K562 (cell line): ENCODE measurements around the gene MMS19. TPM values are rescaled to one million over a fixed set of nuclear protein-coding genes. Genes with fewer than 3 reads are reported as not detected.

Source experiments
- ADNP ChIP-seq: fragments of 200-800 bp; sonication (Bioruptor generic); IDR thresholded peaks from 2 replicates; pipeline ENCODE4 v1.6.1; 2016; ENCODE audit warnings: missing genetic modification characterization, missing compliant biosample characterization
- CTBP1 ChIP-seq: fragments of 450-650 bp; IDR thresholded peaks from 2 replicates; pipeline ENCODE4 v1.6.1; 2016; ENCODE audit warnings: borderline replicate concordance
- EHMT2 ChIP-seq: fragments of 450-650 bp; IDR thresholded peaks from 2 replicates; pipeline ENCODE4 v1.6.1; 2018; ENCODE audit warnings: antibody characterized with exemption
- HOMEZ ChIP-seq: fragments of 250-450 bp; sonication (Bioruptor Pico); IDR thresholded peaks from 2 replicates; pipeline ENCODE4 v1.4.0; 2020; ENCODE audit warnings: mild to moderate bottlenecking, moderate library complexity
- KLF13 ChIP-seq: fragments of 450-650 bp; IDR thresholded peaks from 2 replicates; pipeline ENCODE4 v1.6.1; 2016; ENCODE audit warnings: missing genetic modification characterization, low read depth, mild to moderate bottlenecking, missing compliant biosample characterization, moderate library complexity, borderline replicate concordance
- MAFF ChIP-seq: IDR thresholded peaks from 2 replicates; pipeline ENCODE4 v1.6.1; 2012; ENCODE audit warnings: low read length, improper control_type of control experiment
- MCM5 ChIP-seq: fragments of 450-650 bp; IDR thresholded peaks from 2 replicates; pipeline ENCODE4 v1.6.1; 2016; ENCODE audit warnings: low read depth
- PHF8 ChIP-seq: fragments of 200-600 bp; sonication (generic); IDR thresholded peaks from 2 replicates; pipeline ENCODE4 v1.6.1; 2012; ENCODE audit warnings: mixed run types, mild to moderate bottlenecking, inconsistent platforms, low read length, moderate library complexity, borderline replicate concordance
- POLR2AphosphoS5 ChIP-seq: IDR thresholded peaks from 2 replicates; pipeline ENCODE4 v1.6.1; 2011; ENCODE audit warnings: mild to moderate bottlenecking, low read depth, low read length, moderate library complexity; ENCODE audit not compliant: control insufficient read depth, insufficient read depth
- POLR2H ChIP-seq: IDR thresholded peaks from 2 replicates; pipeline ENCODE4 v1.6.1; 2016; ENCODE audit warnings: missing genetic modification characterization, low read depth, mild to moderate bottlenecking, control low read depth, missing compliant biosample characterization, moderate library complexity
- PTTG1 ChIP-seq: fragments of 450-650 bp; IDR thresholded peaks from 2 replicates; pipeline ENCODE4 v1.6.1; 2016; ENCODE audit warnings: low read depth, mild to moderate bottlenecking, missing genetic modification characterization, missing compliant biosample characterization
- SAFB ChIP-seq: fragments of 200-400 bp; formaldehyde crosslinking; IDR thresholded peaks from 2 replicates; pipeline ENCODE4 v1.6.1; 2017; ENCODE audit warnings: low read depth, low read length, borderline replicate concordance
- SNIP1 ChIP-seq: fragments of 450-650 bp; IDR thresholded peaks from 2 replicates; pipeline ENCODE4 v1.7.1; 2017; ENCODE audit warnings: low read depth, mild to moderate bottlenecking
- STAT5B ChIP-seq: fragments of 250-450 bp; sonication (Bioruptor Pico); IDR thresholded peaks from 2 replicates; pipeline ENCODE4 v1.8.0; 2021; ENCODE audit warnings: mild to moderate bottlenecking, inconsistent platforms
- TRIM24 ChIP-seq, 2 experiments: fragments of 450-650 bp; IDR thresholded peaks; 2 replicates each; pipeline ENCODE4 v1.6.1; 2016
- ZNF24 ChIP-seq: fragments of 450-650 bp; IDR thresholded peaks from 2 replicates; pipeline ENCODE4 v1.6.1; 2016
- polyA plus RNA-seq, 8 experiments: library from polyadenylated mRNA; depleted of rRNA in 4 of 8; stranded (reverse) in 5 of 8; unstranded in 3 of 8; fragments of >200 nt; fragmentation: Nextera tagmentation in 2 of 8; fragmentation: Illumina TruSeq in 1 of 8; extraction: Ambion mirVana in 2 of 8; extraction: Trizol in 1 of 8; gene quantifications; 2 replicates each; pipeline versions ENCODE4 v1.2.1 to v1.2.3, GENCODE V29; 2011 to 2014; ENCODE audit warnings: inconsistent platforms in 1 of 8, missing spikeins in 1 of 8
- total RNA-seq, 7 experiments: library from RNA; depleted of rRNA in 6 of 7; stranded (reverse); fragments of >200 nt in 6 of 7; fragmentation: Illumina TruSeq in 2 of 7; extraction: Trizol in 2 of 7; gene quantifications; 2 replicates each; pipeline versions ENCODE4 v1.2.1 to v1.2.3, GENCODE V29; 2011 to 2021; ENCODE audit warnings: low replicate concordance in 1 of 7
- TF ChIP-seq, protein P1 (sequence below): fragments of 450-650 bp; IDR thresholded peaks from 2 replicates; pipeline ENCODE4 v1.6.1; 2018; ENCODE audit not compliant: partially characterized antibody
- TF ChIP-seq, protein P2 (sequence below): sonication (generic); formaldehyde crosslinking; IDR thresholded peaks from 2 replicates; pipeline ENCODE4 v1.8.0; 2023; ENCODE audit warnings: missing genetic modification reagents, mild to moderate bottlenecking, borderline replicate concordance

The MMS19 gene
- total and polyA plus RNA-seq, 9 of the 15 experiments (the other 6 are each of a cell fraction or from before 2014, with no cell fraction given), result 40.1 to 110 (median 62.9) TPM

GRCh38 chr10:97426776-97427570 lies 71.2 kb downstream of the MMS19 start (continued):
- TF ChIP-seq CTBP1 (peak; percentile 13; the same call in 1 of the 2 replicates), SNIP1 (no peak), TRIM24 (IDR thresholded peaks at IDR 0.05) (no peak), ZNF24 (peak; percentile 81), POLR2AphosphoS5 (0 out of 2 replicates have a peak, but pooled peaks have one; percentile 17), ADNP (tag) (no peak), HOMEZ (CRISPR knock-in tag) (no peak), STAT5B (CRISPR knock-in tag) (no peak), PTTG1 (tag) (no peak), SAFB (no peak), MAFF (no peak), PHF8 (no peak), KLF13 (tag) (no peak), EHMT2 (no peak), POLR2H (tag) (no peak), MCM5 (no peak)
- TF ChIP-seq, protein P1, sequence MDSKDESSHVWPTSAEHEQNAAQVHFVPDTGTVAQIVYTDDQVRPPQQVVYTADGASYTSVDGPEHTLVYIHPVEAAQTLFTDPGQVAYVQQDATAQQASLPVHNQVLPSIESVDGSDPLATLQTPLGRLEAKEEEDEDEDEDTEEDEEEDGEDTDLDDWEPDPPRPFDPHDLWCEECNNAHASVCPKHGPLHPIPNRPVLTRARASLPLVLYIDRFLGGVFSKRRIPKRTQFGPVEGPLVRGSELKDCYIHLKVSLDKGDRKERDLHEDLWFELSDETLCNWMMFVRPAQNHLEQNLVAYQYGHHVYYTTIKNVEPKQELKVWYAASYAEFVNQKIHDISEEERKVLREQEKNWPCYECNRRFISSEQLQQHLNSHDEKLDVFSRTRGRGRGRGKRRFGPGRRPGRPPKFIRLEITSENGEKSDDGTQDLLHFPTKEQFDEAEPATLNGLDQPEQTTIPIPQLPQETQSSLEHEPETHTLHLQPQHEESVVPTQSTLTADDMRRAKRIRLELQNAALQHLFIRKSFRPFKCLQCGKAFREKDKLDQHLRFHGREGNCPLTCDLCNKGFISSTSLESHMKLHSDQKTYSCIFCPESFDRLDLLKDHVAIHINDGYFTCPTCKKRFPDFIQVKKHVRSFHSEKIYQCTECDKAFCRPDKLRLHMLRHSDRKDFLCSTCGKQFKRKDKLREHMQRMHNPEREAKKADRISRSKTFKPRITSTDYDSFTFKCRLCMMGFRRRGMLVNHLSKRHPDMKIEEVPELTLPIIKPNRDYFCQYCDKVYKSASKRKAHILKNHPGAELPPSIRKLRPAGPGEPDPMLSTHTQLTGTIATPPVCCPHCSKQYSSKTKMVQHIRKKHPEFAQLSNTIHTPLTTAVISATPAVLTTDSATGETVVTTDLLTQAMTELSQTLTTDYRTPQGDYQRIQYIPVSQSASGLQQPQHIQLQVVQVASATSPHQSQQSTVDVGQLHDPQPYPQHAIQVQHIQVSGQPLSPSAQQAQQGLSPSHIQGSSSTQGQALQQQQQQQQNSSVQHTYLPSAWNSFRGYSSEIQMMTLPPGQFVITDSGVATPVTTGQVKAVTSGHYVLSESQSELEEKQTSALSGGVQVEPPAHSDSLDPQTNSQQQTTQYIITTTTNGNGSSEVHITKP, result peak; percentile 37
- TF ChIP-seq, protein P2, sequence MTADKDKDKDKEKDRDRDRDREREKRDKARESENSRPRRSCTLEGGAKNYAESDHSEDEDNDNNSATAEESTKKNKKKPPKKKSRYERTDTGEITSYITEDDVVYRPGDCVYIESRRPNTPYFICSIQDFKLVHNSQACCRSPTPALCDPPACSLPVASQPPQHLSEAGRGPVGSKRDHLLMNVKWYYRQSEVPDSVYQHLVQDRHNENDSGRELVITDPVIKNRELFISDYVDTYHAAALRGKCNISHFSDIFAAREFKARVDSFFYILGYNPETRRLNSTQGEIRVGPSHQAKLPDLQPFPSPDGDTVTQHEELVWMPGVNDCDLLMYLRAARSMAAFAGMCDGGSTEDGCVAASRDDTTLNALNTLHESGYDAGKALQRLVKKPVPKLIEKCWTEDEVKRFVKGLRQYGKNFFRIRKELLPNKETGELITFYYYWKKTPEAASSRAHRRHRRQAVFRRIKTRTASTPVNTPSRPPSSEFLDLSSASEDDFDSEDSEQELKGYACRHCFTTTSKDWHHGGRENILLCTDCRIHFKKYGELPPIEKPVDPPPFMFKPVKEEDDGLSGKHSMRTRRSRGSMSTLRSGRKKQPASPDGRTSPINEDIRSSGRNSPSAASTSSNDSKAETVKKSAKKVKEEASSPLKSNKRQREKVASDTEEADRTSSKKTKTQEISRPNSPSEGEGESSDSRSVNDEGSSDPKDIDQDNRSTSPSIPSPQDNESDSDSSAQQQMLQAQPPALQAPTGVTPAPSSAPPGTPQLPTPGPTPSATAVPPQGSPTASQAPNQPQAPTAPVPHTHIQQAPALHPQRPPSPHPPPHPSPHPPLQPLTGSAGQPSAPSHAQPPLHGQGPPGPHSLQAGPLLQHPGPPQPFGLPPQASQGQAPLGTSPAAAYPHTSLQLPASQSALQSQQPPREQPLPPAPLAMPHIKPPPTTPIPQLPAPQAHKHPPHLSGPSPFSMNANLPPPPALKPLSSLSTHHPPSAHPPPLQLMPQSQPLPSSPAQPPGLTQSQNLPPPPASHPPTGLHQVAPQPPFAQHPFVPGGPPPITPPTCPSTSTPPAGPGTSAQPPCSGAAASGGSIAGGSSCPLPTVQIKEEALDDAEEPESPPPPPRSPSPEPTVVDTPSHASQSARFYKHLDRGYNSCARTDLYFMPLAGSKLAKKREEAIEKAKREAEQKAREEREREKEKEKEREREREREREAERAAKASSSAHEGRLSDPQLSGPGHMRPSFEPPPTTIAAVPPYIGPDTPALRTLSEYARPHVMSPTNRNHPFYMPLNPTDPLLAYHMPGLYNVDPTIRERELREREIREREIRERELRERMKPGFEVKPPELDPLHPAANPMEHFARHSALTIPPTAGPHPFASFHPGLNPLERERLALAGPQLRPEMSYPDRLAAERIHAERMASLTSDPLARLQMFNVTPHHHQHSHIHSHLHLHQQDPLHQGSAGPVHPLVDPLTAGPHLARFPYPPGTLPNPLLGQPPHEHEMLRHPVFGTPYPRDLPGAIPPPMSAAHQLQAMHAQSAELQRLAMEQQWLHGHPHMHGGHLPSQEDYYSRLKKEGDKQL (CRISPR knock-in tag), result no peak
